NCI-H510A treated with DMSO at 0.1 percent for 48 hours (cell line): ENCODE measurements around the gene PARN.

Experiments used
- DNase-seq: peaks from one replicate; lab custom pipeline; 2025; lab: John Stamatoyannopoulos, UW

The PARN gene

GRCh38 chr16:14529010-14529669, 100.9 kb downstream of the PARN start:
- DNase-seq: peak; percentile 73

GRCh38 chr16:14528306-14528705, 101.8 kb downstream of the PARN start:
- peak; percentile 24 for DNase-seq

DNA sequence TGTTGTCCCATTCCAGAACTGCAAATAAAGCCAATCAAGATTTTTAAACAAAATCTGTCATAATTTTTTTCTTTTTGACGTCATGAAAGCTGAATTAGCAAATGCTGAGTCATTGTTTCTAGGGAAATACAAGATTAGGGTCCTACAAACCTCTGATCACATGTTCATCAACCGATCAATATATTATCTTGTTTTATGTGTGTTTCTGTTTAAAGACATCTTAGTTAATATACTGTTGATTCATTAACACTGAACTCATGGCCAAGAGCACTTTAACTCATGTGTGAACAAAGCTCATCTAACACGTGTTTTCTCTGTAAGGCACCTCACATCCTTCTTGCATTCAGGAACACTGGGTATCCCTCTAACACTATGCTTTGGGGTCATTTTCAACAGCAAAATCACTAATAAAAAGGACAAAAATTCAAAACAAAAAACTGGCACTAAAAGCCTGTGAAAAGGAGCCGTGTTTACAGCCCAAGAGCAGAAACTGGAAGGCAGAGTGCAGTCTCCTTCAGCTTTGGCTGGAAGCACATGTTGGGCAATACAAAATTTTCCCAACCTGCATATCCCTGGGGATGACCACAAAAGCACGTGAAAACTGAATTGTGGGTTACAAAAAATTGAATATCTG, 102.5 kb downstream of the PARN start:
- DNase-seq: no peak

- DNase-seq: no peak
These were observed 104.5 kb downstream of the PARN start for GRCh38 chr16:14525596-14525995.

DNA sequence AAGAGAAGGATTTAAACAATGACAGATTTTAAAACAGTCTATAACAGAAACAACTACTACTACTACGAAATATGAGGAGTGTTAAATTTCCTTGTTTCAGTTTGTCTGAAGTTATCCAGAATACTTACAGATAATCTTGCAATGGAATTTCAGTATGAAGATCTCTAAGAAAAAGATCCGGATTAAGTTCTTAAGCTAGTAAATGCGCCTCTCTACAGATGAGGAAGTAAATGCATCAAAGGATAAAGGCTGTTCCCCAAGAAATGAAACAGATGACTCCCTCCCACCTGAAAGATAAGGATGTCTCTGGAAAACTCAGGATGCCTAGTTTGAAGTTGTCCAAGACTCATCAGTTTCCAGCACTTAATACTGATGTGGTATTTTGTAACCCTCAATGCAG, 105.1 kb downstream of the PARN start:
- no peak for DNase-seq

- no peak for DNase-seq
These were observed 106.4 kb downstream of the PARN start for GRCh38 chr16:14523632-14524031.

GRCh38 chr16:14522671-14523070, 107.4 kb downstream of the PARN start:
- DNase-seq: no peak

- DNase-seq: no peak
These were observed 109.3 kb downstream of the PARN start for GRCh38 chr16:14520753-14521152.

GRCh38 chr16:14514967-14515366, 115.1 kb downstream of the PARN start:
- DNase-seq: no peak

DNA sequence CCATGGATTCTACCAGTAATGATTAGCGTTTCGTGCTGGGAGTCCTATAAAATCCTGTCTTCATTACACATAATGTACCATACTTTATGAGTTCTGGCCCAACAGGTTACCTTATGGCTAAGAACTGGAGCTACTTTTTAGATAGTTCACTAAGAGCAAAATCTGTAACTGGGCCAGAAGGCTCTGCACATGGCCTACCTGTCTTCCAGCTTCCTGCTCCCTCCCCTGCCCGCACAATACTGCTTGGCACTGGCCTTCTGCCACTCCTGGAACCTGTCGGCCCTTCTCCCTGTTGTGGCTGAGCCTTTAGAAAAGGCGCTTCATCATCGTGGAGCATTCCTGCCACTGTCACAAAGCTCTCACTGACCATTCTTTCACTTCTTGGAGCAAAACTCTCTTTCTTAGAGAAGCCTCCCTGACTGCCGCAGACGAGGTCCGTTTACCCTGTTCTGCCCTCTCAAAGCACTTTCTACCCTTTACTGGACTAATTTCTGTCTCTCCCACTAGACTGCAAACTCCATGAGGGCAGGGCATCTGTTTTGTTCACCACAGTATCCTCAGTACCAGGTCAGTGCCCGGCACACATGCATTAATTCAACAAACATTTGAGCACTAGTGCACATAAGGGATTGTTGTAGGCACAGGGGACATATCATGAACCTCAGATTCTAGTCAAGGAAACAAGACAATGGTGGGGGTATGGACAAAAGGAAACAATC, 116.5 kb downstream of the PARN start:
- no peak for DNase-seq

GRCh38 chr16:14511800-14512135, 118.3 kb downstream of the PARN start:
- DNase-seq: no peak

DNA sequence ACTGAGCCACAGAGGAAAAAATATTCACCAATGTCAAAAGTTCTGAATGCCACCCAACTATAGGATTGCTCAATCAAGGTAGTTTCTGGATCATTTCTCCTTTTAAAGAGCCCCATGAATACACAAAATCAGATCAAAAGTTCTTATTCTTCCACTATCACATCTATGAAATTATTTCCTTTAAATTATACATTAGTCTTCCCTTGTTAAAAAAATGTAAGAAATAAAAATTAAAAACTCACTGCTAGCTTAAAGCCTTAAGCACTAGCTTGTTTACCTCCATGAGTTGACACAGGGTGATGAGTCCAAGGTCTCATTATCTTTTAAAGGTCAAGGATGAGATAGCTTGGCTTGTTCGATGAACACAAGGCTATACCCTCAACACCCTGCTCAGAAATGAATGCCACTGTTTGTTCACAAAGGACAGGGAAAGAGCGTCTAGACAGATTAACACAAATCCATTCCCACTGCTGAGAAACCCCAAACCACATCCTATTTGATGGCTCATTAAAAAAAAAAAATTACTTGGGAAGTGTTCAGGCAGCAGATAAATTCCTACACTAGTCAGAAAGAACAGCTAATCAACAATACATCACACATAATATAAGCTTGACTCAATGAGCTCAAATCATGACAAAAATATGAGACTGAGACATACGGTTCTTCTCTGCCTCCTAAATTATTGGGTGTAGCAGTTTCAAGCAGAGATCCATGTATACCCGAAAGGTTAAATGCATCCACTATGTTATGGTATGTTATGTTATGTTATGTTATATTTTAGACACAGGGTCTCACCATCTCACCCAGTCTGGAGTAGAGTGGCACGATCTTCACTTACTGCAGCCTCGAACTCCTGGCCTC, 118.9 kb downstream of the PARN start:
- no peak for DNase-seq

DNA sequence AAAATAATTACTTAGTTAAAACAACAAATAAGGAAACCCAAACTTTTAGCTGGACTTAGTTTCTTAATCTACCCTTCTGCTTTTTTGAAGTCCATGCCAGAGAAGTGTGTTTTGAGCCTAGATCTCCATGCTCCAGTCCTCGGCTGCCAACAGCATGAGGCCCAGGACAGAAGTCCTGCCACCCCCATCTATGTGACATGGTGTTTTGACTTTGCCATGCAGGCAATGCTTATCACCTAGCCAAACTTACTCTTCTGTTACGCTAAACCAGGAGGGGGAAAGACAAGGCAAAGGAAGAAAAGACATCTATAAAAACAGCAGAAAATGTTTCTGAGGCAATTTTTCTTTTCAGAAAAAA, 119.5 kb downstream of the PARN start:
- no peak for DNase-seq

- no peak for DNase-seq
These were observed 120.4 kb downstream of the PARN start for GRCh38 chr16:14509675-14510132.

DNA sequence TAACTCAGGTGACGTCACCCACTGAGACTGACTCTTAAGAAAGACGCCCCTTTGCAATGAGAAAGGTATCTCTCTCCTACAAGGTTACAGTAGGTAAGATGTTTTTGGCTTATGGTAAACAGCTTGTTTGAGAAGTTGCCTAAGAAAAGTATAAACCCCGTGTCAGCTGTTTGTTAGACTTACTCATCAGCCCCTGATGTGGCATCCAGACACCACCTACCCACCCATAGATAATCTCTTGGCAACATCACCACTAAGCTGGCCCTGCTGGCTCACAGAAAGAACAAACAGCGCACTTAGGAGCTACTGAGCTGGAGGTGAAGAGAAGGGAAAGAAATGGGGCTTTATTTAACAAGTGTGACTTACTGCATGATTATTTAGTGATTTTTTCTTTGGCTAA, 121.0 kb downstream of the PARN start:
- no peak for DNase-seq

- no peak for DNase-seq
These were observed 124.2 kb downstream of the PARN start for GRCh38 chr16:14505846-14506245.

- DNase-seq: no peak
These were observed 126.9 kb downstream of the PARN start for GRCh38 chr16:14502932-14503741.

GRCh38 chr16:14502256-14502875, 127.7 kb downstream of the PARN start:
- no peak for DNase-seq

DNA sequence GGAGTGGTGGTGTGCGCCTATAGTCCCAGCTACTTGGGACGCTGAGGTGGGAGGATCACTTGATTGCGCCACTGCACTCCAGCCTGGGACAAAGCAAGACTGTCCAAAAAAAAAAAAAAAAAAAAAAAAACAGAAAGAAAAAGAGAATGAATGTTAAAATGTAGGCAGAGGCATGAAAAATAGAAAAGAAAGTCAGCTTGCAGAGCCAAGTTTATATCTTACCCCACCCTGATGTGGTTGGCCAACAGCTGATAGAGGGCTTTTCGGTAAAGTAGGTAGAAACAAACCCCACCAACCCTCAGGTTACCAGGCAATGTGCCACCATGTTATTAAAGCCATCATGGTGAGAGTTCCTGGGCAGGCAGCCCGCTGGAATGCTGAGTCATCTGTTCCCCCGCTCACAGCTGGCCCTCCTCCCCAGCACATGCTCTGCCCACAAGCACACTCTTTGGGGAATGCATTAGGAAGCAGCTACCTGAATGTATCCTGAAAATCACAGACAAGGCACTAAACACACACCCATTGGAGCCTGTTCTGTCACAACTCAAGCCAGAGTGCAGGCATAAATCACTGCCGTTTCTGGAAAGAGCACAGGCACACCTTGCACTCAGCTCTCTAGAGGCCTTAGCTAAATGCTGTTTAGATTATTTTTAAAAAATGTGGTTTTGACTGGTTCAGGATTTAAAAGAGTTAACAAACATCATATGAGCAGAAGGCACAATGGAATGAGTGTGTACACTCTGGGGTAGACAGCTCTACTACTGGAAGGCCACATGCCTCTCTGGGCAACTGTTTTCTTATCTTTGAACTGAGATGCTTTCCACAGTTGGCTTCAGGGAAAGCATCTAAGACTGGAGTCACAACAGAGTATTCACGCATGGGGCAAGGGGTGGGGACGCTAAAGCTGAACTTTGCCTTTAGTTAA, 128.5 kb downstream of the PARN start:
- peak; percentile 74 for DNase-seq

DNA sequence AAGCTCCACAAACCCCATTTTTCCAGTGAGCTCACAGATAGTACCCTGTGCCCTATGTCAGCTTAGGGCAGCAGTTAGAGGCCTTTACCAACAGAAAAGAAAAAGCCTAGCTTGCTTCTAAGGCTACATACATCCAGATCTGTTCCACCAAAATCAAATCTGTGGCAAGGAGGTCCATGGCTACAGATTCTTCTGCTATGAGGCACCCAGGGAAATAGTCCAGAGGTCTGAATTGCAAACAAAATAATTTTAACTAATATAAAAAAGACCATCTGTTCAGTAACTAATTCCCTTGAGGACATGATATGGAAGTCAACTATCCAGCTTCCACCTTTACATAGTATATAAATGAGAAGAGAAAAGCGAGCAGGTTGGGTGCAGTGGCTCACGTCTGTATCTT, 129.3 kb downstream of the PARN start:
- DNase-seq: no peak
